Heart left ventricle (tissue), 16 donors: ENCODE results near the gene SHC3. TPM values are rescaled to one million over a fixed set of nuclear protein-coding genes. Genes with fewer than 3 reads are reported as not detected.

ENCODE experiments used
- ATAC-seq, 4 donors: fragments of 200-7000 bp; cut with Tn5 transposase; one replicate each; pipeline ENCODE4 v1.9.1; 2020 to 2022; ENCODE audit warnings: moderate library complexity in 4 of 4, mild to moderate bottlenecking in 3 of 4, moderate number of reproducible peaks in 1 of 4
- DNase-seq, 5 donors: peaks; one replicate each; pipeline ENCODE4 v3.0.0-alpha.2; 2020
- H3K27ac ChIP-seq, 12 donors: fragments of 200-600 bp; sonication (generic) in 4 of 12; one replicate each; pipeline versions ENCODE4 v1.5.0 to v1.8.0; 2016 to 2022; ENCODE audit warnings: mild to moderate bottlenecking in 2 of 12
- H3K27me3 ChIP-seq, 9 donors: fragments of 200-600 bp; sonication (generic) in 2 of 9; one replicate each; pipeline versions ENCODE4 v1.5.1 to v1.8.0; 2016 to 2022; ENCODE audit warnings: mild to moderate bottlenecking in 3 of 9
- H3K36me3 ChIP-seq, 9 donors: fragments of 200-600 bp; sonication (generic) in 2 of 9; one replicate each; pipeline versions ENCODE4 v1.5.0 to v1.8.0; 2018 to 2022; ENCODE audit warnings: mild to moderate bottlenecking in 2 of 9
- H3K4me1 ChIP-seq, 12 donors: fragments of 200-600 bp; sonication (generic) in 4 of 12; one replicate each; pipeline versions ENCODE4 v1.5.0 to v1.8.0; 2016 to 2022; ENCODE audit warnings: mild to moderate bottlenecking in 3 of 12
- H3K4me3 ChIP-seq, 12 donors: fragments of 200-600 bp; sonication (generic) in 4 of 12; one replicate each; pipeline versions ENCODE4 v1.5.0 to v1.8.0; 2017 to 2022; ENCODE audit warnings: mild to moderate bottlenecking in 9 of 12, moderate library complexity in 4 of 12
- H3K9me3 ChIP-seq, 12 donors: fragments of 200-600 bp; sonication (generic) in 4 of 12; one replicate each; pipeline versions ENCODE4 v1.5.0 to v1.8.0; 2016 to 2022; ENCODE audit warnings: mild to moderate bottlenecking in 1 of 12
- POLR2A ChIP-seq, 2 donors: fragments of 450-650 bp; IDR thresholded peaks; one replicate each; pipeline ENCODE4 v1.6.1; 2017; ENCODE audit warnings: antibody characterized with exemption in 2 of 2, mild to moderate bottlenecking in 2 of 2, moderate library complexity in 2 of 2
- WGBS, 4 donors: extraction: QIAGEN DNeasy Blood & Tissue Kit in 2 of 4; methylation state at CpG; one replicate each; pipeline versions ENCODE4 v1.1.5 to v1.1.7; 2013 to 2018; 5-methylcytosine and 5-hydroxymethylcytosine counted together
- intact Hi-C, 10 donors: fragments of 100-400 bp; cut with DNase I; formaldehyde crosslinking; loops; one replicate each; pipeline versions ENCODE4 v1.11.1 to v1.14.2; 2022
- polyA plus RNA-seq, 2 donors: library from polyadenylated mRNA; stranded (reverse); fragments of 200-250 nt; gene quantifications; one replicate each; pipeline ENCODE4 v1.2.3, GENCODE V29; 2013
- total RNA-seq, 9 donors: library from RNA; depleted of rRNA in 2 of 9; stranded (reverse); fragments of >200 nt in 2 of 9; fragmentation: NEBNext Ultra II Directional in 3 of 9; extraction: Animal tissue kit (Norgen Biotek cat#: 25700) in 3 of 9; gene quantifications; one replicate each; pipeline versions ENCODE4 v1.1.0 to v1.2.4, GENCODE V29; 2016 to 2023
- TF ChIP-seq, protein P1 (sequence below), 12 donors: fragments of 200-600 bp; sonication (generic) in 4 of 12; IDR thresholded peaks; one replicate each; pipeline versions ENCODE4 v1.5.0 to v1.8.0; 2018 to 2022; ENCODE audit warnings: antibody characterized with exemption in 12 of 12, mild to moderate bottlenecking in 5 of 12
- donor health status: ischemic (EF 13 %, LVEDD 7.1; RV severe dilation, severe dysfunction).
- donor health status: healthy with polysubstance abuse.
- donor health status: DM: no; HTN: yes; CAD: no.
- donor health status: DM: no; HTN: no; CAD: no.
- donor health status: ischemic (EF 25% LVEDD 6.9; RV normal size, moderate dysfunction).
- donor health status: ischemic (EF 25% LVEDD 5.7; RV mildly dilated, moderate dysfunction).
- donor health status: healthy.
- donor health status: DM: yes; HTN: yes; CAD: no.
- donor health status: ischemic (EF 35%, LVEDD 5.7; RV mildly dilated, moderate dysfunction).
- donor health status: nonischemic (EF 11% LVEDD 7.7; RV severe dilation, severe dysfunction).
- donor health status: DM: yes; HTN: yes; CAD: no.
- donor health status: PGD.
- donor health status: ischemic (EF 29% LVEDD 5.4; RV normal size, mild dysfunction).
- donor health status: nonischemic (EF 23%, LVEDD 6.1; RV moderate dilation, normal function).

Gene SHC3
- total and polyA plus RNA-seq, 11 donors: 0.20 to 4.3 (median 0.52) TPM

DNA sequence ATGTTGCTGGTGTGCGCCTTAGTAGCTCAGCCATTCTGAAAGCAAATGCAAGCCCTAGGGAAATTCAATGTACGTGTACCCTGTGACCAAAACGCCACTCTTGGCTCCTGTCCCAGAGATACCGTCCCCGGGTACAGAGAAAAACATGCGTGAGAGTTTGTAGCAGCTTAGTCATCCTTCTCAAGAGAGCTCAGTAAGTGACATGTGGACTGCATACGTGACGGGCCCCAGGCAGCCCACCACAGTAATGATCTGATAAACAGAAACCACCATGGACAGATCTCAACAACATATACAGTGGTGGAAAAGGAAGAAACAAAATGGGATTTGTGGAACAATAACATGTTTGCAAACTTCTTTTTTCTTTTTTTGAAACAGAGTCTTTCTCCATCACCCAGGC is 142.2 kb downstream of the SHC3 start:
- 36 to 40% (median 38%) methylated on average over 8 of the region's 8 CpGs for WGBS, 4 donors
- TF ChIP-seq, protein P1, sequence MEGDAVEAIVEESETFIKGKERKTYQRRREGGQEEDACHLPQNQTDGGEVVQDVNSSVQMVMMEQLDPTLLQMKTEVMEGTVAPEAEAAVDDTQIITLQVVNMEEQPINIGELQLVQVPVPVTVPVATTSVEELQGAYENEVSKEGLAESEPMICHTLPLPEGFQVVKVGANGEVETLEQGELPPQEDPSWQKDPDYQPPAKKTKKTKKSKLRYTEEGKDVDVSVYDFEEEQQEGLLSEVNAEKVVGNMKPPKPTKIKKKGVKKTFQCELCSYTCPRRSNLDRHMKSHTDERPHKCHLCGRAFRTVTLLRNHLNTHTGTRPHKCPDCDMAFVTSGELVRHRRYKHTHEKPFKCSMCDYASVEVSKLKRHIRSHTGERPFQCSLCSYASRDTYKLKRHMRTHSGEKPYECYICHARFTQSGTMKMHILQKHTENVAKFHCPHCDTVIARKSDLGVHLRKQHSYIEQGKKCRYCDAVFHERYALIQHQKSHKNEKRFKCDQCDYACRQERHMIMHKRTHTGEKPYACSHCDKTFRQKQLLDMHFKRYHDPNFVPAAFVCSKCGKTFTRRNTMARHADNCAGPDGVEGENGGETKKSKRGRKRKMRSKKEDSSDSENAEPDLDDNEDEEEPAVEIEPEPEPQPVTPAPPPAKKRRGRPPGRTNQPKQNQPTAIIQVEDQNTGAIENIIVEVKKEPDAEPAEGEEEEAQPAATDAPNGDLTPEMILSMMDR (IDR thresholded peaks at IDR 0.05): no peak
- no peak for TF ChIP-seq POLR2A (IDR thresholded peaks at IDR 0.05)

GRCh38 chr9:89032661-89033060 is 146.0 kb downstream of the SHC3 start:
- intact Hi-C loops: no loop called here

More for the DNA sequence above, 142.2 kb downstream of the SHC3 start:
- Histone ChIP-seq H3K27me3 (no peaks in the 10 kb centered on the region), H3K36me3 (no peaks in the 10 kb centered on the region), H3K4me1 (peaks cover 0 to 23% (median 2%) of the 10 kb centered on the region in 12 donors), H3K4me3 (peak overlapping the region in 2 of 12 donors; percentile 3 to 22), H3K27ac (peak overlapping the region in 1 of 12 donors; percentile 49), H3K9me3 (peaks cover 0 to under 1% (median 0%) of the 10 kb centered on the region in 12 donors)
- ATAC-seq (peak; percentile 19 to 52 (median 44)), DNase-seq (no peak)
- intact Hi-C loops: no loop called here

GRCh38 chr9:89032173-89032572 is 146.4 kb downstream of the SHC3 start:
- no peak for TF ChIP-seq POLR2A (IDR thresholded peaks at IDR 0.05)
- TF ChIP-seq, protein P1 (IDR thresholded peaks at IDR 0.05): no peak
- no peak for ATAC-seq
- DNase-seq: no peak
- no peaks in the 10 kb centered on the region for H3K27me3 ChIP-seq
- no peak overlapping the region for H3K27ac ChIP-seq
- no peak overlapping the region for H3K4me3 ChIP-seq
- H3K36me3 ChIP-seq: no peaks in the 10 kb centered on the region
- WGBS, 4 donors: 83 to 85% (median 85%) methylated on average over 5 of the region's 5 CpGs
- intact Hi-C loops: no loop called here
- H3K9me3 ChIP-seq: peaks cover 0 to 27% (median 16%) of the 10 kb centered on the region in 12 donors
- peaks cover 0 to 14% (median 0%) of the 10 kb centered on the region in 12 donors for H3K4me1 ChIP-seq

More at GRCh38 chr9:89032661-89033060, 146.0 kb downstream of the SHC3 start:
- no peaks in the 10 kb centered on the region for H3K36me3 ChIP-seq
- H3K4me3 ChIP-seq: no peak overlapping the region
- DNase-seq (no peak), ATAC-seq (no peak)
- peaks cover 0 to 27% (median 16%) of the 10 kb centered on the region in 12 donors for H3K9me3 ChIP-seq
- H3K4me1 ChIP-seq: peaks cover 0 to 18% (median 0%) of the 10 kb centered on the region in 12 donors
- WGBS, 4 donors: 54 to 85% (median 75%) methylated on average over 5 of the region's 5 CpGs
- no peak overlapping the region for H3K27ac ChIP-seq
- H3K27me3 ChIP-seq: no peaks in the 10 kb centered on the region
- TF ChIP-seq POLR2A (IDR thresholded peaks at IDR 0.05): no peak
- TF ChIP-seq, protein P1 (IDR thresholded peaks at IDR 0.05): no peak

DNA sequence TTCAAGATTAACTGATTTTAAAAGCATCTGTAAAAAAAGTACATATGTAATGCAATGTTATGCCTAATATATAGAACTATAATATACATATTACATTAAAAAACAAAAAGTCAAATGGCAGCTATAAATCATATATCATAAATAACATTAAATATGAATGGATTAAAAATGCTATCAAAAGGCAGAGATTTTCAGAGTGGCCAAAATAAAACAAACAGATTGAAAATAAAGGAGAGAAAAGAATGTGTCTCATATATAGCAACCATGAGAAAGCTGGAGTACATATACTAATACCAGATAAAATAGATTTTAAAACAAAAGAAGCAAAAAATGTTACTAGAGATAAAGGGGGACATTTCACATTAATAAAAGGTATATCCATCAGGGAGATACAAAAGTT is 148.8 kb downstream of the SHC3 start:
- no peak for TF ChIP-seq POLR2A (IDR thresholded peaks at IDR 0.05)
- TF ChIP-seq, protein P1 (IDR thresholded peaks at IDR 0.05): no peak
- Histone ChIP-seq H3K27ac (no peak overlapping the region), H3K27me3 (no peaks in the 10 kb centered on the region), H3K4me3 (no peak overlapping the region), H3K4me1 (no peaks in the 10 kb centered on the region), H3K9me3 (peaks cover 0 to 27% (median 16%) of the 10 kb centered on the region in 12 donors), H3K36me3 (no peaks in the 10 kb centered on the region)
- DNase-seq (no peak), ATAC-seq (no peak)
- intact Hi-C loops: loop anchor here in 2 of 10 donors (10.0 kb wide), 1 partner anchor 145 kb away; the partner anchor contains the start of gene SHC3 (in 2 of the 2)
